K562 (cell line): ENCODE measurements around the gene PTK7. TPM values are rescaled to one million over a fixed set of nuclear protein-coding genes. Genes with fewer than 3 reads are reported as not detected.

Experiments used
- EWSR1 ChIP-seq: fragments of 450-650 bp; IDR thresholded peaks from 2 replicates; pipeline ENCODE4 v1.6.1; 2018; ENCODE audit warnings: borderline replicate concordance, mild to moderate bottlenecking, low read depth, moderate library complexity; ENCODE audit not compliant: partially characterized antibody
- PHF21A ChIP-seq: fragments of 450-650 bp; IDR thresholded peaks from 2 replicates; pipeline ENCODE4 v1.6.1; 2017; ENCODE audit warnings: low read depth, borderline replicate concordance
- RUNX1 ChIP-seq: sonication (generic); IDR thresholded peaks from 2 replicates; pipeline ENCODE4 v1.6.1; 2016; ENCODE audit warnings: antibody characterized with exemption, low read depth
- SRF ChIP-seq, 2 experiments: fragments of 250-450, 450-650 bp in 1 of 2; sonication (Bioruptor Pico) in 1 of 2; sonication (generic) in 1 of 2; formaldehyde crosslinking; IDR thresholded peaks; 2 replicates each; pipeline versions ENCODE4 v1.5.0 to v1.5.1; 2020 to 2022; ENCODE audit warnings: mild to moderate bottlenecking in 1 of 2, missing genetic modification reagents in 1 of 2
- TBL1XR1 ChIP-seq, 2 experiments: IDR thresholded peaks; 2 replicates each; pipeline ENCODE4 v1.6.1; 2012; ENCODE audit warnings: improper control_type of control experiment in 2 of 2, low read length in 2 of 2, mild to moderate bottlenecking in 1 of 2
- ZNF282 ChIP-seq: sonication (generic); formaldehyde crosslinking; IDR thresholded peaks from 2 replicates; pipeline ENCODE4 v1.8.1; 2023; ENCODE audit warnings: missing genetic modification reagents
- ZNF699 ChIP-seq: fragments of 250-450 bp; sonication (Bioruptor Pico); IDR thresholded peaks from 2 replicates; pipeline ENCODE4 v1.8.0; 2021; ENCODE audit warnings: mild to moderate bottlenecking, moderate library complexity; ENCODE audit not compliant: insufficient replicate concordance
- polyA plus RNA-seq, 8 experiments: library from polyadenylated mRNA; depleted of rRNA in 4 of 8; stranded (reverse) in 5 of 8; unstranded in 3 of 8; fragments of >200 nt; fragmentation: Nextera tagmentation in 2 of 8; fragmentation: Illumina TruSeq in 1 of 8; extraction: Ambion mirVana in 2 of 8; extraction: Trizol in 1 of 8; gene quantifications; 2 replicates each; pipeline versions ENCODE4 v1.2.1 to v1.2.3, GENCODE V29; 2011 to 2014; ENCODE audit warnings: inconsistent platforms in 1 of 8, missing spikeins in 1 of 8
- total RNA-seq, 7 experiments: library from RNA; depleted of rRNA in 6 of 7; stranded (reverse); fragments of >200 nt in 6 of 7; fragmentation: Illumina TruSeq in 2 of 7; extraction: Trizol in 2 of 7; gene quantifications; 2 replicates each; pipeline versions ENCODE4 v1.2.1 to v1.2.3, GENCODE V29; 2011 to 2021; ENCODE audit warnings: low replicate concordance in 1 of 7
- TF ChIP-seq, protein P1 (sequence below): conservative IDR thresholded peaks from 2 replicates; pipeline ENCODE4 v1.6.1; 2011; ENCODE audit warnings: low read depth, mild to moderate bottlenecking, low read length; ENCODE audit not compliant: control insufficient read depth
- TF ChIP-seq, protein P2 (sequence below): sonication (generic); formaldehyde crosslinking; IDR thresholded peaks from 2 replicates; pipeline ENCODE4 v1.8.0; 2022; ENCODE audit warnings: mild to moderate bottlenecking, missing genetic modification reagents
- TF ChIP-seq, protein P3 (sequence below): fragments of 250-450 bp; sonication (Bioruptor Pico); IDR thresholded peaks from 2 replicates; pipeline ENCODE4 v1.5.0; 2021
- TF ChIP-seq, protein P4 (sequence below): fragments of 250-450 bp; sonication (Bioruptor Pico); IDR thresholded peaks from 2 replicates; pipeline ENCODE4 v1.8.0; 2021; ENCODE audit warnings: borderline replicate concordance, mild to moderate bottlenecking, moderate library complexity; ENCODE audit not compliant: poor library complexity, severe bottlenecking
- TF ChIP-seq, protein P5 (sequence below): fragments of 450-650 bp; IDR thresholded peaks from 2 replicates; pipeline ENCODE4 v1.6.1; 2017; ENCODE audit warnings: antibody characterized with exemption

Gene PTK7
- total and polyA plus RNA-seq, 9 of the 15 experiments (the other 6 are each of a cell fraction or from before 2014, with no cell fraction given): 0.20 to 6.8 (median 4.2) TPM

DNA sequence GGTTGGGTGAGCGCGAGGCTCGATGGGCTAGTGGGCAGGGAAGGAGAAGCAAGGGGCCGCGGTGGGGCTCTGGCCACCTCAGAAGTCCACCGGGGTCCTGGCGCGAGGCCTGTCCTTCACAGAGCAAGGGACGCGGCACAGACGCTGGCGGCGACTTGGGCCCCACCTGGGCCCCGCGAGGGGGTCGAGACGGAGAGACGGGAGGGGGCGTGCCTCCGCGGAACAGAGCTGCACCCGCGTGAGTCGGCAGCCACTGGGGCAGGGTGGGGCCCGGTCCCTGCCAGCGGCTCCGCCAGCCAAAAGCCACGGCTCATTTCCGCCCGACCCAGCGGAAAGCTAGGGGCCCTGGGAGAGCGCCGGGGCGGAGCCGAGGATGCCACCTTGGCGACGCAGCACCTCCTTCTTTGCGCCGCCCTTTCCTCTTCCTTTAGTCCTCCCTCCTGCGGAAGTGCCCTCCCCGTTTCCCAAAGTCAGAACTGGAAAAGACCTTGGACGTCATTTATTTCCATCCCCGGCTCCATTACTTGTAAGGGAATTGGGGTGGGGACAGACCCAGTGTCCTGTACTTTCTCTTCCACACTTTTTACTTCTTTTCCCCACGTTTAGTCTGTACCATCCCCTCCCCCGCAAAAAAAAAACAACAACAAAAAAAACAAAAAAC lies 22.4 kb upstream of the PTK7 start, which contains the start of gene CUL7 (continued):
- TF ChIP-seq, protein P1, sequence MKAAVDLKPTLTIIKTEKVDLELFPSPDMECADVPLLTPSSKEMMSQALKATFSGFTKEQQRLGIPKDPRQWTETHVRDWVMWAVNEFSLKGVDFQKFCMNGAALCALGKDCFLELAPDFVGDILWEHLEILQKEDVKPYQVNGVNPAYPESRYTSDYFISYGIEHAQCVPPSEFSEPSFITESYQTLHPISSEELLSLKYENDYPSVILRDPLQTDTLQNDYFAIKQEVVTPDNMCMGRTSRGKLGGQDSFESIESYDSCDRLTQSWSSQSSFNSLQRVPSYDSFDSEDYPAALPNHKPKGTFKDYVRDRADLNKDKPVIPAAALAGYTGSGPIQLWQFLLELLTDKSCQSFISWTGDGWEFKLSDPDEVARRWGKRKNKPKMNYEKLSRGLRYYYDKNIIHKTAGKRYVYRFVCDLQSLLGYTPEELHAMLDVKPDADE: peak; percentile 93
- TF ChIP-seq RUNX1 (0 out of 2 replicates have a peak, but pooled peaks have one; percentile 65), ZNF699 (no peak), PHF21A (peak; percentile 5), TBL1XR1 (IDR thresholded peaks at IDR 0.05; ENCODE audit: low read length in 2 of 2) (peak in 1 of 2 experiments; percentile 57; a peak in 2 of 4 replicates), EWSR1 (no peak), ZNF282 (CRISPR knock-in tag) (no peak), SRF (CRISPR knock-in tag; IDR thresholded peaks at IDR 0.05) (peak; percentile 79 to 84)
- TF ChIP-seq, protein P2, sequence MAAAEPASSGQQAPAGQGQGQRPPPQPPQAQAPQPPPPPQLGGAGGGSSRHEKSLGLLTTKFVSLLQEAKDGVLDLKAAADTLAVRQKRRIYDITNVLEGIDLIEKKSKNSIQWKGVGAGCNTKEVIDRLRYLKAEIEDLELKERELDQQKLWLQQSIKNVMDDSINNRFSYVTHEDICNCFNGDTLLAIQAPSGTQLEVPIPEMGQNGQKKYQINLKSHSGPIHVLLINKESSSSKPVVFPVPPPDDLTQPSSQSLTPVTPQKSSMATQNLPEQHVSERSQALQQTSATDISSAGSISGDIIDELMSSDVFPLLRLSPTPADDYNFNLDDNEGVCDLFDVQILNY (CRISPR knock-in tag): peak; percentile 68; the same call in 1 of the 2 replicates
- TF ChIP-seq, protein P3, sequence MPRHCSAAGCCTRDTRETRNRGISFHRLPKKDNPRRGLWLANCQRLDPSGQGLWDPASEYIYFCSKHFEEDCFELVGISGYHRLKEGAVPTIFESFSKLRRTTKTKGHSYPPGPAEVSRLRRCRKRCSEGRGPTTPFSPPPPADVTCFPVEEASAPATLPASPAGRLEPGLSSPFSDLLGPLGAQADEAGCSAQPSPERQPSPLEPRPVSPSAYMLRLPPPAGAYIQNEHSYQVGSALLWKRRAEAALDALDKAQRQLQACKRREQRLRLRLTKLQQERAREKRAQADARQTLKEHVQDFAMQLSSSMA: peak; percentile 93
- TF ChIP-seq, protein P4, sequence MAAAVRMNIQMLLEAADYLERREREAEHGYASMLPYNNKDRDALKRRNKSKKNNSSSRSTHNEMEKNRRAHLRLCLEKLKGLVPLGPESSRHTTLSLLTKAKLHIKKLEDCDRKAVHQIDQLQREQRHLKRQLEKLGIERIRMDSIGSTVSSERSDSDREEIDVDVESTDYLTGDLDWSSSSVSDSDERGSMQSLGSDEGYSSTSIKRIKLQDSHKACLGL (CRISPR knock-in tag): peak; percentile 58
- TF ChIP-seq, protein P5, sequence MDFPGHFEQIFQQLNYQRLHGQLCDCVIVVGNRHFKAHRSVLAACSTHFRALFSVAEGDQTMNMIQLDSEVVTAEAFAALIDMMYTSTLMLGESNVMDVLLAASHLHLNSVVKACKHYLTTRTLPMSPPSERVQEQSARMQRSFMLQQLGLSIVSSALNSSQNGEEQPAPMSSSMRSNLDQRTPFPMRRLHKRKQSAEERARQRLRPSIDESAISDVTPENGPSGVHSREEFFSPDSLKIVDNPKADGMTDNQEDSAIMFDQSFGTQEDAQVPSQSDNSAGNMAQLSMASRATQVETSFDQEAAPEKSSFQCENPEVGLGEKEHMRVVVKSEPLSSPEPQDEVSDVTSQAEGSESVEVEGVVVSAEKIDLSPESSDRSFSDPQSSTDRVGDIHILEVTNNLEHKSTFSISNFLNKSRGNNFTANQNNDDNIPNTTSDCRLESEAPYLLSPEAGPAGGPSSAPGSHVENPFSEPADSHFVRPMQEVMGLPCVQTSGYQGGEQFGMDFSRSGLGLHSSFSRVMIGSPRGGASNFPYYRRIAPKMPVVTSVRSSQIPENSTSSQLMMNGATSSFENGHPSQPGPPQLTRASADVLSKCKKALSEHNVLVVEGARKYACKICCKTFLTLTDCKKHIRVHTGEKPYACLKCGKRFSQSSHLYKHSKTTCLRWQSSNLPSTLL: peak; percentile 92
- TF ChIP-seq, all 486 proteins: peak for 250
